Adrenal gland (tissue), 5 donors: ENCODE measurements around the gene ACAT2.

Experiments
- POLR2A ChIP-seq, 2 donors: fragments of 450-650 bp; IDR thresholded peaks; one replicate each; pipeline ENCODE4 v1.6.1; 2017; ENCODE audit warnings: antibody characterized with exemption in 2 of 2, mild to moderate bottlenecking in 2 of 2, moderate library complexity in 1 of 2
- TF ChIP-seq, protein P1 (sequence below), 6 experiments: fragments of 450-650 bp in 4 of 6; fragments of 200-600 bp in 2 of 6; sonication (generic) in 1 of 6; IDR thresholded peaks; 1 replicate in 5 of 6; 2 replicates in 1 of 6; pipeline versions ENCODE4 v1.5.1 to v1.8.0; 2016 to 2021; ENCODE audit warnings: antibody characterized with exemption in 6 of 6, mild to moderate bottlenecking in 2 of 6, moderate library complexity in 1 of 6
- donor health status: DM: no; HTN: no; CAD: no.

DNA sequence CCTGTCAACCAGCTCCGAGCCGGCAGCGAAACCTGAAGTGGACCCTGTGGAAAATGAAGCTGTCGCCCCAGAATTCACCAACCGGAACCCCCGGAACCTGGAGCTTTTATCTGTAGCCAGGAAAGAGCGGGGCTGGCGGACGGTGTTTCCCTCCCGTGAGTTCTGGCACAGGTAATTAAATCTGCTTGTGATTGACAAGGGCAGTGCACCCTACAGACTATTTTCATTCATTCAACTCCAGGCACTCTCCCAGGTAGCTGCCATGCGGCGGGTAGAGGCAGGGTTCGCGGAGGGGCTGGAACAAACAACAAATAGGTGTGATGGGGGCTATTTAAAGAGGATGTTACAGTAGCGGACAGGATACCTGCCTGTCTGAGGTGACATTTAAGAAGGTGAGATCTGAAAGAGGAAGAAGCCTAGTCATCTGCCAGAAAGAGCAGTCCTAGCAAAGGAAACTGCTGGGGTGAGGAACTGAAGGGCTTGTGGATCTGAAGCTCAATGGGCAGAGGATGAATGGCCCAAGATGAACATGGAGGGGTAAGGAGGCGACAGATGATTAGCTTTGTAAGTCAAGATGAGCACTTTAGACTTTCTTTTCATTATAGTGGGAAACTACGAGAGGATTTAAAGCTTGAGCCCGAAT, 29.2 kb downstream of the ACAT2 start:
- TF ChIP-seq, protein P1, sequence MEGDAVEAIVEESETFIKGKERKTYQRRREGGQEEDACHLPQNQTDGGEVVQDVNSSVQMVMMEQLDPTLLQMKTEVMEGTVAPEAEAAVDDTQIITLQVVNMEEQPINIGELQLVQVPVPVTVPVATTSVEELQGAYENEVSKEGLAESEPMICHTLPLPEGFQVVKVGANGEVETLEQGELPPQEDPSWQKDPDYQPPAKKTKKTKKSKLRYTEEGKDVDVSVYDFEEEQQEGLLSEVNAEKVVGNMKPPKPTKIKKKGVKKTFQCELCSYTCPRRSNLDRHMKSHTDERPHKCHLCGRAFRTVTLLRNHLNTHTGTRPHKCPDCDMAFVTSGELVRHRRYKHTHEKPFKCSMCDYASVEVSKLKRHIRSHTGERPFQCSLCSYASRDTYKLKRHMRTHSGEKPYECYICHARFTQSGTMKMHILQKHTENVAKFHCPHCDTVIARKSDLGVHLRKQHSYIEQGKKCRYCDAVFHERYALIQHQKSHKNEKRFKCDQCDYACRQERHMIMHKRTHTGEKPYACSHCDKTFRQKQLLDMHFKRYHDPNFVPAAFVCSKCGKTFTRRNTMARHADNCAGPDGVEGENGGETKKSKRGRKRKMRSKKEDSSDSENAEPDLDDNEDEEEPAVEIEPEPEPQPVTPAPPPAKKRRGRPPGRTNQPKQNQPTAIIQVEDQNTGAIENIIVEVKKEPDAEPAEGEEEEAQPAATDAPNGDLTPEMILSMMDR (IDR thresholded peaks at IDR 0.05), result no peak
- TF ChIP-seq POLR2A (IDR thresholded peaks at IDR 0.05), result no peak
